Immature natural killer cell (primary cell): Measurements from ENCODE around the gene HRH3. TPM values are rescaled to one million over a fixed set of nuclear protein-coding genes. Genes with fewer than 3 reads are reported as not detected.

Experiments
- DNase-seq, 3 donors: peaks; one replicate each; pipeline ENCODE4 v3.0.0; 2022; ENCODE audit warnings: mixed read lengths in 1 of 3
- H3K27ac Mint-ChIP-seq, 6 donors: one replicate each; pipeline ENCODE4 v1.8.0; 2020; ENCODE audit warnings: mixed read lengths in 6 of 6, mild to moderate bottlenecking in 5 of 6, inconsistent platforms in 4 of 6, moderate library complexity in 3 of 6
- H3K27me3 Mint-ChIP-seq, 3 donors: one replicate each; pipeline ENCODE4 v1.8.0; 2020 to 2021; ENCODE audit warnings: low read depth in 3 of 3, mild to moderate bottlenecking in 3 of 3, mixed read lengths in 3 of 3, moderate library complexity in 3 of 3, inconsistent platforms in 1 of 3
- H3K36me3 Mint-ChIP-seq, 3 donors: one replicate each; pipeline ENCODE4 v1.8.0; 2020; ENCODE audit warnings: mixed read lengths in 3 of 3, inconsistent platforms in 2 of 3, mild to moderate bottlenecking in 2 of 3
- H3K4me1 Mint-ChIP-seq, 2 donors: one replicate each; pipeline ENCODE4 v1.8.0; 2020; ENCODE audit warnings: inconsistent platforms in 2 of 2, mild to moderate bottlenecking in 2 of 2, mixed read lengths in 2 of 2, moderate library complexity in 1 of 2
- H3K4me3 Mint-ChIP-seq, 5 donors: one replicate each; pipeline ENCODE4 v1.8.0; 2020; ENCODE audit warnings: mild to moderate bottlenecking in 5 of 5, mixed read lengths in 5 of 5, inconsistent platforms in 3 of 5, moderate library complexity in 3 of 5
- H3K9me3 Mint-ChIP-seq, 6 donors: one replicate each; pipeline ENCODE4 v1.8.0; 2020; ENCODE audit warnings: mild to moderate bottlenecking in 6 of 6, mixed read lengths in 6 of 6, inconsistent platforms in 4 of 6, moderate library complexity in 3 of 6
- polyA plus RNA-seq, 3 donors: library from polyadenylated mRNA; unstranded; fragments of 300-500 nt; fragmentation: Illumina TruSeq; gene quantifications; one replicate each; pipeline ENCODE4 v1.2.3, GENCODE V29; 2021

Gene HRH3
- polyA plus RNA-seq, 3 donors from 2014 or later = not detected

- H3K4me3 Mint-ChIP-seq = no peak overlapping the region
- peaks cover 10 to 22% (median 14%) of the 10 kb centered on the region in 3 donors for H3K36me3 Mint-ChIP-seq
- no peak overlapping the region for H3K27ac Mint-ChIP-seq
- peaks cover 0 to 3% of the 10 kb centered on the region in 2 donors for H3K4me1 Mint-ChIP-seq
- no peaks in the 10 kb centered on the region for H3K9me3 Mint-ChIP-seq
- no peak for DNase-seq
- H3K27me3 Mint-ChIP-seq = peaks cover 0 to 2% (median 0%) of the 10 kb centered on the region in 3 donors
These were observed 18.0 kb downstream of the HRH3 start for GRCh38 chr20:62202083-62202395.

- no peaks in the 10 kb centered on the region for H3K9me3 Mint-ChIP-seq
- DNase-seq = no peak
- H3K27me3 Mint-ChIP-seq = peaks cover 0 to 2% (median 0%) of the 10 kb centered on the region in 3 donors
- peaks cover 0 to 3% of the 10 kb centered on the region in 2 donors for H3K4me1 Mint-ChIP-seq
- H3K4me3 Mint-ChIP-seq = no peak overlapping the region
- H3K27ac Mint-ChIP-seq = peak overlapping the region in 1 of 6 donors; percentile 35
- H3K36me3 Mint-ChIP-seq = peaks cover 10 to 22% (median 14%) of the 10 kb centered on the region in 3 donors
These were observed 18.6 kb downstream of the HRH3 start for GRCh38 chr20:62201173-62202082.

DNA sequence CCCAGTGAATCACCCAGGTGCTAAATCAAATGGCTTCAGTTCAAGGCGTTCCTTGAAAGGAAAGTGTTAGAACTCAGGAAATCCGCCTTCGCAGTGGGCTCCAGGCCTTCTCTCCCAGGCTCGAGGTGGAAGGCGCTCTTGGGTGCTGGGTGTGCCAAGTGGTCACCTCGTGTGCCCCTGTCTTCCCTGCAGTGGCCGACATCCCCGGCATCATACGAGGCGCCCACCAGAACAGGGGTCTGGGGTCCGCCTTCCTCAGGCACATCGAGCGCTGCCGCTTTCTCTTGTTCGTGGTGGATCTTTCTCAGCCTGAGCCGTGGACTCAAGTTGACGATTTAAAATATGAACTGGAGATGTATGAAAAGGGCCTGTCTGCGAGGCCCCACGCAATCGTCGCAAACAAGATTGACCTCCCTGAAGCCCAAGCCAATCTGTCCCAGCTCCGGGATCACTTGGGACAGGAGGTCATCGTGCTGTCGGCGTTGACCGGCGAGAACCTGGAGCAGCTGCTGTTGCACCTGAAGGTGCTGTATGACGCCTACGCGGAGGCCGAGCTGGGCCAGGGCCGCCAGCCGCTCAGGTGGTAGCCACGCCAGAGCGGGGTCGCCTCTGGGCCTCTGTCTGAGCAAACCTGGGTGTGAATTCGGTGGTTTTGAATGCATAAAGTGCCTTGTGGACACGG lies 19.4 kb downstream of the HRH3 start:
- Mint-ChIP-seq H3K27me3 (peaks cover 0 to 3% (median 0%) of the 10 kb centered on the region in 3 donors), H3K36me3 (peaks cover 12 to 23% (median 15%) of the 10 kb centered on the region in 3 donors), H3K4me3 (no peak overlapping the region), H3K27ac (no peak overlapping the region), H3K9me3 (no peaks in the 10 kb centered on the region), H3K4me1 (peaks cover 0 to 3% of the 10 kb centered on the region in 2 donors)
- DNase-seq = no peak

DNA sequence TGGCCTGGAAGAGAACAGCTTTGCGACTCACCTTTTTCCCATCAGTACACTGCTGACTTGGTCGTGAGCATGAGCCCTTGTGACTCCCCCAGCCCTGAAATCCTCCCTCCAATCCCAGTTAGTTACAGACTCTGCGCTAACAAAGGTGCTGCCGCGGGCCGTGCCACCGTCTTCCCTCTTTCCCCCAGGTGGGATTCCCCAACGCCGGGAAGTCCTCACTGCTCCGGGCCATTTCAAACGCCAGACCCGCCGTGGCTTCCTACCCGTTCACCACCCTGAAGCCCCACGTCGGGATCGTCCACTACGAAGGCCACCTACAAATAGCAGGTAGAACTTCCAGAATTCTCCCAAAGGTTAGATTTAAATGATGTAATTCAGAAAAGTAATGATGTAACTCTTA lies 21.1 kb downstream of the HRH3 start:
- H3K27ac Mint-ChIP-seq = no peak overlapping the region
- H3K4me3 Mint-ChIP-seq = no peak overlapping the region

DNA sequence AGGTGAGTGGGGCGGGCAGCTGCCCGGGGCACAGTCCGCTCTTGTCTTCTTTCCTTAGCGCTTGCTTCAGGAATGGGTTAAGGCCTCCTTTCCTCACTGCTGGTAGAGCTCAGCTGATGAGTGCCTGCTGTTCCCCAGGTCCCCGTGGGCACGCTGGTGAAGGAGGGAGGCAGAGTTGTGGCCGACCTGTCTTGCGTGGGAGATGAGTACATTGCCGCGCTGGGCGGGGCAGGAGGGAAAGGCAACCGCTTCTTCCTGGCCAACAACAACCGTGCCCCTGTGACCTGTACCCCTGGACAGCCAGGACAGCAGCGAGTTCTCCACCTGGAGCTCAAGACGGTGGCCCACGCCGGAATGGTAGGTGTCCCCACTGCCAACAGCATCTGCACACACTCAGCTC lies 21.6 kb downstream of the HRH3 start:
- DNase-seq = no peak
- peaks cover 0 to 4% (median 0%) of the 10 kb centered on the region in 3 donors for H3K27me3 Mint-ChIP-seq
- peaks cover 14 to 24% (median 17%) of the 10 kb centered on the region in 3 donors for H3K36me3 Mint-ChIP-seq
- H3K27ac Mint-ChIP-seq = peak overlapping the region in 1 of 6 donors; percentile 30
- H3K4me1 Mint-ChIP-seq = no peaks in the 10 kb centered on the region
- no peak overlapping the region for H3K4me3 Mint-ChIP-seq
- H3K9me3 Mint-ChIP-seq = no peaks in the 10 kb centered on the region

More for the DNA sequence above, 21.1 kb downstream of the HRH3 start:
- Mint-ChIP-seq H3K9me3 (no peaks in the 10 kb centered on the region), H3K4me1 (no peaks in the 10 kb centered on the region), H3K36me3 (peaks cover 14 to 26% (median 18%) of the 10 kb centered on the region in 3 donors), H3K27me3 (peaks cover 0 to 4% (median 0%) of the 10 kb centered on the region in 3 donors)
- no peak for DNase-seq

DNA sequence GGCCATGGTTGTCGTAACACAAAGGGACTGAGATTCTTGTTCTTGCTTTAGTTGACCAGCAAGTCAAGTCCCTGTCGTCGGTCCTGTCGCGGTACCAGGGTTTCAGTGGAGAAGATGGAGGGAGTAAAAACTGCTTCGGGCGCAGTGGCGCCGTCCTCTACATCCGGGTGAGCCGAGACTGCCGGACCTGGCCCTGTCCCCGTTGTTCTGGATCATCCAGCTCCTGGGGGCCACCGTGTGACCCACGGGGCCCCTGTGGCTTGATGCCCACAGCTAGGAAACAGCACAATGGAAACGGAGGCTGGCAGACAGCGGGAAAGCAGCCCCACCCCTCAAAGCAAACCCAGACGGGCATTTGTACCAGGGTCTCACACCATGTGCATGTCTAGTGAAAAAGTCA lies 22.3 kb downstream of the HRH3 start:
- Mint-ChIP-seq H3K4me1 (no peaks in the 10 kb centered on the region), H3K4me3 (no peak overlapping the region), H3K27me3 (peaks cover 0 to 4% (median 0%) of the 10 kb centered on the region in 3 donors), H3K9me3 (no peaks in the 10 kb centered on the region), H3K27ac (no peak overlapping the region), H3K36me3 (peaks cover 8 to 20% (median 12%) of the 10 kb centered on the region in 3 donors)
- DNase-seq = no peak

DNA sequence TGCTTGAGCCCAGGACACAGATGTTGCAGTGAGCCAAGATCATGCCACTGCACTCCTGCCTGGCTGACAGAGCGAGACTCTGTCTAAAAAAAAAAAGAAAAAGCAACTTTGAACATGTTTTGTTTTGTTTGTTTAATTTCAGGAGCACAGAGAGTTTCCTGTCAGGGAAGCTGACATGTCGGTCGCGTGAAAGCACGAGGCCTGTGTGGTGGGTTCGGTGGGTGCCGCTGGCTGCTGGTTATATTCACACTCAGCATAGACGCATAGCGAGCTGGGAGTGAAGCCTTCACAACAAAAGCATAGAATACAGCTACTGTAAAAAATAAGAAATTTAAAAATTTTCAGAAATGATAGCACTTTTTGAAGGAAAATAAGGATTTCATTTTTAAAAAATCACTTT lies 22.8 kb downstream of the HRH3 start:
- Mint-ChIP-seq H3K36me3 (peaks cover 8 to 20% (median 12%) of the 10 kb centered on the region in 3 donors), H3K27ac (no peak overlapping the region), H3K4me3 (no peak overlapping the region), H3K4me1 (no peaks in the 10 kb centered on the region), H3K9me3 (no peaks in the 10 kb centered on the region), H3K27me3 (peaks cover 0 to 4% (median 0%) of the 10 kb centered on the region in 3 donors)
- DNase-seq = no peak

- H3K27me3 Mint-ChIP-seq = peaks cover 0 to 4% (median 0%) of the 10 kb centered on the region in 3 donors
- H3K27ac Mint-ChIP-seq = no peak overlapping the region
- DNase-seq = no peak
- H3K4me1 Mint-ChIP-seq = no peaks in the 10 kb centered on the region
- peaks cover 8 to 20% (median 12%) of the 10 kb centered on the region in 3 donors for H3K36me3 Mint-ChIP-seq
- no peaks in the 10 kb centered on the region for H3K9me3 Mint-ChIP-seq
- H3K4me3 Mint-ChIP-seq = no peak overlapping the region
These were observed 23.8 kb downstream of the HRH3 start for GRCh38 chr20:62196286-62196685.

GRCh38 chr20:62195736-62196135 lies 24.3 kb downstream of the HRH3 start:
- no peaks in the 10 kb centered on the region for H3K4me1 Mint-ChIP-seq
- DNase-seq = no peak
- H3K27ac Mint-ChIP-seq = no peak overlapping the region
- H3K36me3 Mint-ChIP-seq = peaks cover 8 to 21% (median 12%) of the 10 kb centered on the region in 3 donors
- no peak overlapping the region for H3K4me3 Mint-ChIP-seq
- H3K9me3 Mint-ChIP-seq = no peaks in the 10 kb centered on the region
- H3K27me3 Mint-ChIP-seq = peaks cover 0 to 4% (median 0%) of the 10 kb centered on the region in 3 donors

DNA sequence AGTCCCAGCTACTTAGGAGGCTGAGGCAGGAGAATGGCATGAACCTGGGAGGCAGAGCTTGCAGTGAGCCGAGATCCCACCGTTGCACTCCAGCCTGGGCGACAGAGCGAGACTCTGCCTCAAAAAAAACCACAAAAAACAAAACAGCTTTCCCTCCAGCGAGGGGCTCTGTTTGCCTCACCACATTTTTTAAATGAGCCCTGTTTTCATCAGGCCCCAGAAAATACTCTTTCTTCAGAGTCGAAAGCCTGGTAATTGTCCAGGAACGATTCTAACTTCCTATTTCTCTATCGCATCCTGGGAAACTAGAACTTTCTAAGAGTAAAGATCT lies 25.0 kb downstream of the HRH3 start:
- Mint-ChIP-seq H3K27ac (no peak overlapping the region), H3K27me3 (peaks cover 0 to 4% (median 0%) of the 10 kb centered on the region in 3 donors), H3K36me3 (peaks cover 6 to 21% (median 7%) of the 10 kb centered on the region in 3 donors), H3K4me1 (peaks cover 0 to 4% of the 10 kb centered on the region in 2 donors), H3K9me3 (no peaks in the 10 kb centered on the region), H3K4me3 (no peak overlapping the region)
- no peak for DNase-seq

DNA sequence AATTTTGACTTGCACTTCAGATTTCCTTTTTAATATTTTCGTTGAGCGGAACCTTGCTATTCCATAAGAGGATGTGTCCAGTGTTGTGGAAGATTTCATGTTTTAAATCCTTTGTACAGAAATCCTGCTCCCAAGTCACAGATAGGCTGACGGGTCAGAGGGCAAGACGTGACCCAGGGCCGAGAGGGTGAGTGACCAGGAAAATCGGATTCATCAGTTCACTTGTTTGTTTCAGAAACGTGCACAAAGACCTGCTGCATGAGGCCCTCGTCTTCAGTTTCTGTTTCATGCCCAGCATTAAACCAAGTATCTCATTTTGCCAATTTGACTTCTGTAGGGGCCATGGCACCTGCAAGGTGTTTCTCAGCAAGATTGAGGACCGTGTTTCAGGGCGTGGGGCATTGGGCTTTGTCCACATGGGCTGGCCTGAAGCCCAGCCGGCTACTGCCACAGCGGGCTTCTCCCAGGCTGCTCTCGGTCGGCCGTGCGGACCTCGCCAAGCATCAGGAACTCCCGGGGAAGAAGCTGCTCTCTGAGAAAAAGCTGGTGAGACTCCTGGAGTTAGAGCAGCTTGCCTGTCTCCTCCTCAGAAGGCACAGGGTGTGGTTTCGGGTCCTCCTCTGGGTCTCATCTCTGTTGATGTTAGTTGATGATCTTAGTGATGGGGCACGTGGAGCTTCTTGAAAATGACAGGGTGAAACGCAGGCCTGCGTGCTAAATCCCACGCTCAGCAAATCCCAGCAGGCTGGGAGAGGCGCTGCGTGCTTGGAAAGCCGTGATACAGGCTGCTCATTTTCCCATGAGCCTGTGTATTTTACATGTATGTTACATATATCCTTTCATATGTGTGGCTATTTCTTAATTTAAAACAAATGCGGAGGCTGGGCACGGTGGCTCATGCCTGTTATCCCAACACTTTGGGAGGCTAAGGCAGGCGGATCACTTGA lies 26.7 kb downstream of the HRH3 start:
- Mint-ChIP-seq H3K4me3 (no peak overlapping the region), H3K4me1 (peaks cover 0 to 6% of the 10 kb centered on the region in 2 donors), H3K9me3 (no peaks in the 10 kb centered on the region), H3K27me3 (peaks cover 0 to 2% (median 0%) of the 10 kb centered on the region in 3 donors), H3K36me3 (peaks cover 4 to 14% (median 4%) of the 10 kb centered on the region in 3 donors), H3K27ac (no peak overlapping the region)
- DNase-seq = no peak

DNA sequence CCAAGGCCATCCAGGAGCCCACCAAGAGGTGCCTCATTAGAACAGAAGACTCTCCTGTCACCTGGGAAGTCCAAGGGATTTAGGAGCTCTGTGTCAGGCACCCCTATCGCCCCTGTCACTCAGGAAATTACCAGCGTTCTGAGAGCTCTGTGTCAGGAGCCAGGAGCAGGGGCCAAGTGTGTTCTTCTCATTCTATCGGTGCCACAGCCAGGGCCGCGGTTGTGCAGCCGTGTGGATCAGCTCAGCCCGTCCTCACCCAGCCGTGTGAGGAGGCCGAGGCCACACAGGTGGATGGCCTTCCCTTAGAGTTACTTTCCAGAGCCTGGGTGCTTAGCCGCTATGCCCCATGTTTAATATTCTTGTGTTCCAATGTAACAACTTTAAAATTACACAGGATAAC lies 27.4 kb downstream of the HRH3 start:
- Mint-ChIP-seq H3K36me3 (peaks cover 4 to 14% (median 4%) of the 10 kb centered on the region in 3 donors), H3K4me1 (peaks cover 0 to 10% of the 10 kb centered on the region in 2 donors), H3K27me3 (peaks cover 0 to 3% (median 0%) of the 10 kb centered on the region in 3 donors), H3K9me3 (no peaks in the 10 kb centered on the region), H3K27ac (no peak overlapping the region), H3K4me3 (no peak overlapping the region)
- DNase-seq = no peak

- no peaks in the 10 kb centered on the region for H3K9me3 Mint-ChIP-seq
These were observed 28.1 kb downstream of the HRH3 start for GRCh38 chr20:62191781-62192559.

More at GRCh38 chr20:62191781-62192559, 28.1 kb downstream of the HRH3 start:
- no peak for DNase-seq
- Mint-ChIP-seq H3K4me1 (peaks cover 1 to 16% of the 10 kb centered on the region in 2 donors), H3K27ac (no peak overlapping the region), H3K4me3 (no peak overlapping the region), H3K27me3 (peaks cover 0 to 6% (median 0%) of the 10 kb centered on the region in 3 donors), H3K36me3 (peaks cover 4 to 14% (median 4%) of the 10 kb centered on the region in 3 donors)
